Mucosa of stomach (tissue), 1 donor: Measurements from ENCODE around the gene EZR.

Source experiments
- H3K27me3 ChIP-seq: one replicate; pipeline ENCODE4 v1.7.0; 2013; ENCODE audit warnings: mild to moderate bottlenecking, low read length; ENCODE audit not compliant: control insufficient read depth, insufficient read depth
- H3K36me3 ChIP-seq: one replicate; pipeline ENCODE4 v1.7.0; 2013; ENCODE audit warnings: low read length; ENCODE audit not compliant: control insufficient read depth, insufficient read depth
- H3K4me1 ChIP-seq: one replicate; pipeline ENCODE4 v1.7.0; 2013; ENCODE audit warnings: mild to moderate bottlenecking, low read length; ENCODE audit not compliant: control insufficient read depth, insufficient read depth
- H3K4me3 ChIP-seq: one replicate; pipeline ENCODE4 v1.7.0; 2013; ENCODE audit warnings: low read length
- H3K9ac ChIP-seq: one replicate; pipeline ENCODE4 v1.7.0; 2013; ENCODE audit warnings: mild to moderate bottlenecking, low read length, moderate library complexity
- H3K9me3 ChIP-seq: one replicate; pipeline ENCODE4 v1.7.0; 2013; ENCODE audit warnings: mild to moderate bottlenecking, low read length, moderate library complexity; ENCODE audit not compliant: control insufficient read depth
- donor health status: Pancreatic carcinoma.

Gene EZR

DNA sequence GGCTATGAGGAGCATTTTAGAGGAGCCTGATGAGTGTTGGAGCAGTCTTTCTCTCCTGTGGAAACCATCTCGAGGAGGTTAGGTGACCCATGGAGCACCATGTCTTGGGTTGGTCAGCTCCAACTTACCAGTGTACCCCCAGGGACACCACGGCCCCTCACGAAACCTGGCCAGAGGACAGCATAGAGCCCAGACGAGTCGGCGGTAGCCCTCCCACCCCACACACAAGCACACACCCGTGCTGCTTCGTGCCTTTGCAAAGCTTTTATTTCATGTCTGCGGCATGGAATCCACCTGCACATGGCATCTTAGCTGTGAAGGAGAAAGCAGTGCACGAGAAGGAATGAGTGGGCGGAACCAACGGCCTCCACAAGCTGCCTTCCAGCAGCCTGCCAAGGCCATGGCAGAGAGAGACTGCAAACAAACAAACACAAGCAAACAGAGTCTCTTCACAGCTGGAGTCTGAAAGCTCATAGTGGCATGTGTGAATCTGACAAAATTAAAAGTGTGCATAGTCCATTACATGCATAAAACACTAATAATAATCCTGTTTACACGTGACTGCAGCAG, 53.6 kb downstream of the EZR start:
- H3K9ac ChIP-seq: no peak overlapping the region
- peaks cover 44% of the 10 kb centered on the region for H3K36me3 ChIP-seq
- H3K9me3 ChIP-seq: no peaks in the 10 kb centered on the region
- peaks cover 17% of the 10 kb centered on the region for H3K4me1 ChIP-seq
- H3K27me3 ChIP-seq: no peaks in the 10 kb centered on the region
- no peak overlapping the region for H3K4me3 ChIP-seq

GRCh38 chr6:158764926-158765325, 54.2 kb downstream of the EZR start:
- Histone ChIP-seq H3K9me3 (no peaks in the 10 kb centered on the region), H3K36me3 (peaks cover 39% of the 10 kb centered on the region), H3K4me1 (peaks cover 17% of the 10 kb centered on the region), H3K9ac (no peak overlapping the region), H3K4me3 (no peak overlapping the region), H3K27me3 (no peaks in the 10 kb centered on the region)

GRCh38 chr6:158764183-158764849, 54.9 kb downstream of the EZR start:
- H3K4me1 ChIP-seq: peaks cover 17% of the 10 kb centered on the region
- peaks cover 33% of the 10 kb centered on the region for H3K36me3 ChIP-seq
- H3K9me3 ChIP-seq: no peaks in the 10 kb centered on the region
- H3K4me3 ChIP-seq: no peak overlapping the region
- H3K27me3 ChIP-seq: no peaks in the 10 kb centered on the region
- H3K9ac ChIP-seq: no peak overlapping the region

DNA sequence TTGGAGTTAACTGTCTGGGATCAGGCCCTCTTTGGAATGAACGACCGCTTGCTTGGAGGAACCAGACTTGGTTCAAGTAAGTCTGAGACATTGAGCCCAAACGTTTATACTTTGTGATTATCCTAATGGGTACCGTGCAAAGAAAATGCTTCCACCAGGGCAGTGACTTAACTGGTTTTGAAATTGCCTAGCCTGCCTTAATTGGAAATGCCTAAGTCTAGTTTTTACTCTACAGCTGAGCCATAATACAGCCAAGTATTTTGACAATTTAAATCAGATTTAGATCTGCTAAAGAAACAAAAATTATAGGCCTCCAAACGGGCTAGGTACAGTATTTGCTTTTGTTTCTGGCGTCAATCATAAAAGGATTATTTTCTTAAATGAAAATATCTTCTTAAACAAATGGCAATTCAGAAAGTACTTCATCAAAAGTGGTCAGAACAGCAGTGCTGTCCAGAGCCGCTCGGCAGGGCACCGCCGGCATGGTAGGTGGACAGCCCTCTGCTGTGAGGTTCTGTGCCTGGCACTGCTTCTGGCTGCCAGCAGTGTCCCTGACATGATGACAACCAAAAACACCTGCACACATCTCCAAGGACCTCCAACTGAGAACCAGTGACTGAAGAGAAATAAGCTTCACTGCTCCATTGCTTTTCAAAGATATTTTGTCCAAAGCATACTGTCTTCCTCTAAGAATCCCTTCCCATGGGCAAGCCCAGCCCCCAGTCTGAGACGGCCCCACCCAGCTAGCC, 55.6 kb downstream of the EZR start:
- H3K4me1 ChIP-seq: peaks cover 17% of the 10 kb centered on the region
- peaks cover 27% of the 10 kb centered on the region for H3K36me3 ChIP-seq
- H3K9me3 ChIP-seq: no peaks in the 10 kb centered on the region
- no peaks in the 10 kb centered on the region for H3K27me3 ChIP-seq
- H3K9ac ChIP-seq: no peak overlapping the region
- no peak overlapping the region for H3K4me3 ChIP-seq

DNA sequence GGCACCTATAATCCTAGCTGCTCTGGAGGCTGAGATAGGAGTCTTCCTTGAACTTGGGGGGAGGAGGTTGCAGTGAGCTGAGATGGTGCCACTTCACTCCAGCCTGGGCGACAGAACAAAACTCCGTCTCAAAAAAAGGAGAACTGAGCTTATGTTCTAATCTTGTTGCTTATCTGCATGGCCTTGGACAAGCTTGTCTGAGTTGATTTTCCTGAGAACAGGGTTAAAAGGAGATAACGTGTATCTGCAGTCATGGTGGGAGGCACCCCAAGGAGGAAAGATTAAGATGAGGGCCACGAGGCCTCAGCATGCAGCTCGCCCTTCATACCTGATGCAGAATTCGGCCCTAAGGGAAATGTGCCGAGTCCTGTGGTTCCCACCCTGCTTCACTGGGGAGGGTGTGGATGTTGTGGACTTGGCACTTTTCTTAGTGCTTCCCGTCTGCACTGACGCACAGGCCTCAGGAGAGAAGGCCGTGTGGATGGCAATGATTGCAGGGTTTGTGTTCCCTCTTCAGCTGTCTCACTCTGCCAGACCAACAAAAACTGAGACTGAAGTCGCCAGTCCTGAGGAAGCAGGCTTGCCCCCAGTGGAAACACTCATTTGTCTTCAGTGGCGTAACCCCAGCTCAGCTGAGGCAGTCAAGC, 56.3 kb downstream of the EZR start:
- Histone ChIP-seq H3K9ac (no peak overlapping the region), H3K4me3 (no peak overlapping the region), H3K36me3 (peaks cover 20% of the 10 kb centered on the region), H3K4me1 (peaks cover 17% of the 10 kb centered on the region), H3K27me3 (no peaks in the 10 kb centered on the region), H3K9me3 (no peaks in the 10 kb centered on the region)

- Histone ChIP-seq H3K36me3 (peaks cover 10% of the 10 kb centered on the region), H3K27me3 (no peaks in the 10 kb centered on the region), H3K9ac (no peak overlapping the region)
These were observed 57.4 kb downstream of the EZR start for GRCh38 chr6:158761746-158762145.

GRCh38 chr6:158760618-158761250, 58.4 kb downstream of the EZR start:
- H3K9me3 ChIP-seq: no peaks in the 10 kb centered on the region
- no peak overlapping the region for H3K4me3 ChIP-seq
- H3K27me3 ChIP-seq: no peaks in the 10 kb centered on the region
- peaks cover 6% of the 10 kb centered on the region for H3K36me3 ChIP-seq
- peaks cover 17% of the 10 kb centered on the region for H3K4me1 ChIP-seq
- no peak overlapping the region for H3K9ac ChIP-seq

More at GRCh38 chr6:158761746-158762145, 57.4 kb downstream of the EZR start:
- Histone ChIP-seq H3K9me3 (no peaks in the 10 kb centered on the region), H3K4me3 (no peak overlapping the region), H3K4me1 (peaks cover 17% of the 10 kb centered on the region)

- H3K27me3 ChIP-seq: no peaks in the 10 kb centered on the region
- H3K36me3 ChIP-seq: no peaks in the 10 kb centered on the region
- H3K9ac ChIP-seq: no peak overlapping the region
- H3K9me3 ChIP-seq: no peaks in the 10 kb centered on the region
- H3K4me3 ChIP-seq: no peak overlapping the region
- peaks cover 17% of the 10 kb centered on the region for H3K4me1 ChIP-seq
These were observed 59.1 kb downstream of the EZR start for GRCh38 chr6:158759966-158760617.

GRCh38 chr6:158758941-158759479, 60.2 kb downstream of the EZR start:
- H3K27me3 ChIP-seq: no peaks in the 10 kb centered on the region
- peaks cover 11% of the 10 kb centered on the region for H3K4me1 ChIP-seq

DNA sequence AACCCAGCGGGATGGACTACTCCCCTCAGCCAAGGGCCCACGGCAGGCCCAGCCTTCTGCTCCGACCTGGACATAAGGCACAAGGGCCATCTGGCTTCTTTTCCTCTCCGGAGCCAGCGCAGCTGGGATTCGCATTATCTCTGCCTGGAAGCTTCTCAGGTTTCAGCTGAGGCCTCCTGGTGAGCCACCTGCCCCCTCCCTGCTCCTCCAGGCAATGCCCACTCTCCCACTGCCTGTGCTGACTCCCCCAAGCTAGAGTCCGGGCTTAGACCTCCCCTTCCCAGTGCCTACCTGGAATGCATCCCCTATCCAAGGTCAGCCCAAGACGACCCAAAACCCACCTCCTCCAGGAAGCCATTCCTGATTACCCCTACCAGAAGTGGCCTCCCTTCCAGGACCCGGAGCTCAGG, 60.7 kb downstream of the EZR start:
- Histone ChIP-seq H3K9ac (no peak overlapping the region), H3K4me3 (no peak overlapping the region), H3K36me3 (no peaks in the 10 kb centered on the region)

More at GRCh38 chr6:158758941-158759479, 60.2 kb downstream of the EZR start:
- no peak overlapping the region for H3K4me3 ChIP-seq
- H3K36me3 ChIP-seq: no peaks in the 10 kb centered on the region
- no peak overlapping the region for H3K9ac ChIP-seq
- no peaks in the 10 kb centered on the region for H3K9me3 ChIP-seq

GRCh38 chr6:158757753-158758090, 61.4 kb downstream of the EZR start:
- Histone ChIP-seq H3K4me3 (no peak overlapping the region), H3K9ac (no peak overlapping the region), H3K9me3 (no peaks in the 10 kb centered on the region), H3K4me1 (peaks cover 5% of the 10 kb centered on the region), H3K27me3 (no peaks in the 10 kb centered on the region), H3K36me3 (no peaks in the 10 kb centered on the region)

More for the DNA sequence above, 60.7 kb downstream of the EZR start:
- H3K9me3 ChIP-seq: no peaks in the 10 kb centered on the region
- H3K4me1 ChIP-seq: peaks cover 8% of the 10 kb centered on the region
- no peaks in the 10 kb centered on the region for H3K27me3 ChIP-seq
